GM12874 (cell line): ENCODE results near the gene GRIK4.
A peak's percentile ranks its signal among the peaks of the same experiment; 100 is the strongest.

ENCODE experiments used
- TF ChIP-seq, protein P1 (sequence below): IDR thresholded peaks from 2 replicates; pipeline ENCODE4 v1.5.1; 2011; ENCODE audit warnings: low read depth, mild to moderate bottlenecking, control low read depth, low read length, moderate library complexity; ENCODE audit not compliant: insufficient read depth

GRIK4 gene

DNA sequence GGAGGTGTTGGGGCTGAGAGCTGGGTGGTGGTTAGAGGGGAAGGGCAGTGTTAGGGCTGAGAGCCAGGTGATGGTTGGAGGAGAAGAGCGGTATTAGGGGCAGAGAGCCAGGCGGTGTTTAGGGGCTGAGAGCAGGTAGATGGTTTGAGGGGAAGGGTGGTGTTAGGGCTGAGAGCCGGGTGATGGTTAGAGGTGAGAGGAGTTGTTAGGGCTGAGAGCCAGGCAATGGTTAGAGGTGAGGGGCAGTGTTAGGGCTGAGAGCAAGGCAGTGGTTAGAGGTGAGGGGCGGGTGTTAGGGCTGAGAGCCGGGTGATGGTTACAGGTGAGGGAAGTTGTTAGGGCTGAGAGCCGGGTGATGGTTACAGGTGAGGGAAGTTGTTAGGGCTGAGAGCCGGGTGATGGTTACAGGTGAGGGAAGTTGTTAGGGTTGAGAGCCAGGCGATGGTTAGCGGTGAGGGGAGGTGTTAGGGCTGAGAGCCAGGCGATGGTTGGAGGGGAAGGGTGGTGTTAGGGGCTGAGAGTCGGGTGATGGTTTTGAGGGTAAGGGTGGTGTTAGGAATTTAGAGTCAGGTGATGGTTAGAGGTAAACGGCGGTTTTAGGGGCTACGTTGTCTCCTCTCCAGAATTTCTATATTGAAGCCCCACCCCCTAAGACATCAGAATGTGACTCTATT is 282.4 kb downstream of the GRIK4 start:
- TF ChIP-seq, protein P1, sequence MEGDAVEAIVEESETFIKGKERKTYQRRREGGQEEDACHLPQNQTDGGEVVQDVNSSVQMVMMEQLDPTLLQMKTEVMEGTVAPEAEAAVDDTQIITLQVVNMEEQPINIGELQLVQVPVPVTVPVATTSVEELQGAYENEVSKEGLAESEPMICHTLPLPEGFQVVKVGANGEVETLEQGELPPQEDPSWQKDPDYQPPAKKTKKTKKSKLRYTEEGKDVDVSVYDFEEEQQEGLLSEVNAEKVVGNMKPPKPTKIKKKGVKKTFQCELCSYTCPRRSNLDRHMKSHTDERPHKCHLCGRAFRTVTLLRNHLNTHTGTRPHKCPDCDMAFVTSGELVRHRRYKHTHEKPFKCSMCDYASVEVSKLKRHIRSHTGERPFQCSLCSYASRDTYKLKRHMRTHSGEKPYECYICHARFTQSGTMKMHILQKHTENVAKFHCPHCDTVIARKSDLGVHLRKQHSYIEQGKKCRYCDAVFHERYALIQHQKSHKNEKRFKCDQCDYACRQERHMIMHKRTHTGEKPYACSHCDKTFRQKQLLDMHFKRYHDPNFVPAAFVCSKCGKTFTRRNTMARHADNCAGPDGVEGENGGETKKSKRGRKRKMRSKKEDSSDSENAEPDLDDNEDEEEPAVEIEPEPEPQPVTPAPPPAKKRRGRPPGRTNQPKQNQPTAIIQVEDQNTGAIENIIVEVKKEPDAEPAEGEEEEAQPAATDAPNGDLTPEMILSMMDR, result no peak

DNA sequence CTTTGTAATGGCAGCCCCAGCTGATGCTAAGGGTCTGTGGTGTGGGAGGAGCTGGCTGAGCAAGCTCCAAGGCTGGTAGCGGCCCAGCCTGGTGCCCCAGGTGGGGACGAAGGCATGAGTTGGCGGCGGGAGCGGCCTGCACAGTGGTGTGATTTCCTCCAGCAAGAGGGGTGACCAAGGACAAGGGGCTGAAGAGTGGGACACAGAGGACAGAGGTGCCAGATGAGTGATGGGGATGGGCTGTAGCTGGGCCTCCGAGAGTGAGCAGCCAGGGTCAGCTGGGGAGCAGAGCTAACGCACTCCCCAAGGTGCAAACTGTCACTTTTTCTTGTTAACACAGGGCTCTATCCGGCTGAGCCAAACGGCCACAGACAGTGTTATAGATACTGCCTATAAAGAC is 283.2 kb downstream of the GRIK4 start:
- TF ChIP-seq, protein P1, result no peak

DNA sequence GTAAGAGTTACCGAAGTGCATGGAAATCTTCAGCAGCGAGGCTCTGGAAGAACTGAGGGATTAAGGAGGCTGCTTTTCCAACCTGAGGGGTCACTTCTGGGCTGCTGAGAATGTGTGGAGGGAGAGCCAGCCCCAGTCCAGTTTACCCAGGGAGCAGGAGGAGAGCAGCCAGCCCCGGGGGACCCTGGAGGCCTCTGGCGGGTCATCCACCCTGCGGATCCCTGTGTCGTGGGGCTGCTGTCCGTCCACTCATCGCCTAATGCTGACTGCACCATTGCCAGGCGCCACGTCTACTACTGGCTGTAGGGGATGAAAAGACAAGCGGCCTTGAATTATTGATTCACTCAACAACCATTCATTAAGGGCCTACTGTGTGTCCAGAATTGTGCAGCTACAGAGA is 283.6 kb downstream of the GRIK4 start:
- TF ChIP-seq, protein P1, result no peak

DNA sequence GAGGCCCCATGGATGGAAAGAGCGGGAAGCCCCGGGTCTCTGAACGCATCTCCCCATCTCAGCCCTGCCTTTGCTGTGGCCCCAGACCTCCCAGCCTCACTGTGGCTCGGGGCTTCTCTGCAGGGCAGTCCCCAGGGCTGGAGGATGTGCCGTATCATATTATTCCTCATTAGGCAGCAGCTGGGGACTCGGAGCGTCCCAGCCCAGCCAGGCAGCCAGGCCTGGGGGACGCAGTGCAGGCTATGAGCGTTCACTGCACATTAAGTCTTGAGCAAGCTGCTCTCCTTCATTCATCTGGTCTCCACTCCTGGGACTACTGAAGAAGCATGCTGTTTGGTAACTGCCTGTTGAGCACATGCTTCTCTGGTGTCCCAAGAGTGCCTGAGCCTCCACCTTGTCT is 285.6 kb downstream of the GRIK4 start:
- TF ChIP-seq, protein P1, result no peak

DNA sequence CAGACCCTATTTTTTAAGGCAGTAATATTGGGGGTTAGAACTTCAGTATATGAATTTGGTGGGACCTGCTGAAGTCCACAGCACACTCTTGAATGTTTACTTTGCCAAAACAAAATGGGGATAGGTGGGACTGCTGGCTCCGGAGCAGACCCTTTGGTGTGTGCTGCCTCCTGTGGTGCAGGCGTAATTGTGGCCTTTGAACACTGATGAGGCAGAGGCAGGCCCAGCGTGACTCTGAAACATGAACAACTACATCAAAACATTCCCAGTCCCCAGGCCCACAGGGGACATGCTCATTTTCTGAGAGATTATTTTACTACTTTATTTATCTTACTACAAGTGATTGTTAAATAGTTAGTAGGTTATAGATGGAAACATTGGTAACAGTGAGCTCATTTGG is 287.3 kb downstream of the GRIK4 start:
- TF ChIP-seq, protein P1, result no peak

DNA sequence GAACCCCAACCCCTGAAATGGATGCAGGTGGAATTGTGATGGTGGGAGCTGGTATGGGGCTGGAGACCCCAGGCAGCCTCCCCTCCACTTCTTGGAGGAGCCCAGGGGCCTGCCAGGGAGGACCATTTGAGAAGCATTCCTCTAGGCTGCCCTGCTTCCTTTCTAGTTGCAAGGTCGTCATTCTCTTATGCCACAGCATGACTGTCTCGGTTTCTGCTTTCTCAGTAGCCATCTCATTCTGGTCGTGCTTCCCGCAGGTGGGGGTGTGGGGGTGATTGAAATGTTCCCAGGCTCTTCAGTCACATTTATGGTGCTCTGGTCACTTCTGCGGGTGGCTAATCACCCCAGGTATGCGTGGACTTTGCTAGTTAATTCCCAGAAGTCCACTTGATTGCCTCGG is 288.7 kb downstream of the GRIK4 start:
- TF ChIP-seq, protein P1, result no peak

DNA sequence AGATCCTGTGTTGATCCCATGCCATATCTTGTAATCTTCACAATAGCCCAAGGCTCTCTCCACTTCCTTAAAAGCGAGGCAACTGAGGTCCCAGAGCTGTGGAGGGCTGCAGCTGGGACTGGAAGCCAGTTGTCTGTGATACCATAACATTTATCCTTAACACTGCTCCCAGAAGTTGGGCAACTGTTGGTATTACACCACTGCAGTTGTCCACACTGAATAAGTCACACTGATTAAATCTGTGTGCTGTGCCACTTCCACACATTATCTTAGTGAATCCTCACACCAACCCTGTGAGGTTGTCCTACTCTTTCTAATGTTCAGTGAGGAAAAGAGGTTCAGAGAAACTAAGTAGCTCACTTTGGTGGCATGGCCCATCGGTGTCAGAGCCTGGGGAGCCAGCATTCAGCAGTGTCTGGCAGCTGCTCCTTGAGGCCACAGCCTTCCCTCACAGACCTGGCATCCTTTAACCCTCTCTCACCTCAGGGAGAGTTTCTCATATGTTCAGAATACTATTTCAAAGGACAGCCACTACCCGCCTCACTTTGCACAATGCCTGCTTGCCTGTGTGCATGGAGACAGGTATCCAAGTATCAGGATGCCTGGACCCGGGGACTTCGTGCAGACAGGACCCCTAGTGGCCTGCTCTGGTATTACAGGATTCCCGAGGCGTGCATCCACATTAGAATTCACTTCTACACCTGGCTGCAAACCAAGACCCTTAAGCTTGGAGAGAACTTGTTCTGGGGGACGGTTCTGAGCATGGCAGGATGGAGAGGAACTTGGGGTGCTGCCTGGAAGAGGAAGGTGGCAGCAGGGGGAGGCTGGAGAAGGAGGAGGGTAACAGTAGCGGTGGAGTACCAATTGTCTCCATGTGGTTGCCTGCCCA is 290.5 kb downstream of the GRIK4 start:
- TF ChIP-seq, protein P1, result peak; percentile 91
